Lung (tissue), 12 donors: ENCODE data around the gene ANGEL1. TPM values are rescaled to one million over a fixed set of nuclear protein-coding genes. Genes with fewer than 3 reads are reported as not detected.

Source experiments
- ATAC-seq: fragments of 200-7000 bp; cut with Tn5 transposase; one replicate; pipeline ENCODE4 v1.9.1; 2020; ENCODE audit warnings: moderate number of reproducible peaks; ENCODE audit not compliant: insufficient read depth, low FRiP score
- DNase-seq, 3 donors: peaks; one replicate each; pipeline ENCODE4 v3.0.0-alpha.2; 2013 to 2017
- H3K27ac ChIP-seq, 2 donors: one replicate each; pipeline ENCODE4 v1.5.1; 2013; ENCODE audit warnings: mild to moderate bottlenecking in 2 of 2, moderate library complexity in 2 of 2, control low read depth in 1 of 2, inconsistent platforms in 1 of 2, low read depth in 1 of 2, low read length in 1 of 2
- H3K27me3 ChIP-seq, 3 donors: one replicate each; pipeline ENCODE4 v1.5.1; 2013; ENCODE audit warnings: low read length in 2 of 3; ENCODE audit not compliant: control insufficient read depth in 3 of 3, insufficient read depth in 3 of 3
- H3K36me3 ChIP-seq, 4 donors: one replicate each; pipeline ENCODE4 v1.5.1; 2013; ENCODE audit warnings: low read length in 4 of 4, mild to moderate bottlenecking in 1 of 4, moderate library complexity in 1 of 4; ENCODE audit not compliant: control insufficient read depth in 4 of 4, insufficient read depth in 4 of 4
- H3K4me1 ChIP-seq, 5 donors: one replicate each; pipeline ENCODE4 v1.5.1; 2013; ENCODE audit warnings: low read length in 5 of 5, mild to moderate bottlenecking in 2 of 5, moderate library complexity in 1 of 5; ENCODE audit not compliant: control insufficient read depth in 5 of 5, insufficient read depth in 5 of 5
- H3K4me3 ChIP-seq: one replicate; pipeline ENCODE4 v1.5.1; 2013; ENCODE audit warnings: mild to moderate bottlenecking, control low read depth, moderate library complexity
- H3K9ac ChIP-seq, 2 donors: one replicate each; pipeline ENCODE4 v1.5.1; 2013; ENCODE audit warnings: low read length in 2 of 2, control low read depth in 1 of 2; ENCODE audit not compliant: insufficient read depth in 1 of 2
- H3K9me3 ChIP-seq, 4 donors: one replicate each; pipeline ENCODE4 v1.5.1; 2013; ENCODE audit warnings: low read length in 3 of 4, mild to moderate bottlenecking in 1 of 4, moderate library complexity in 1 of 4; ENCODE audit not compliant: control insufficient read depth in 4 of 4, insufficient read depth in 3 of 4
- WGBS, 2 donors: extraction: QIAGEN DNeasy Blood & Tissue Kit; methylation state at CpG; one replicate each; pipeline ENCODE4 v1.1.7; 2013; 5-methylcytosine and 5-hydroxymethylcytosine counted together
- polyA plus RNA-seq, 2 donors: library from polyadenylated mRNA; stranded (reverse); fragments of 200-250 nt; gene quantifications; one replicate each; pipeline ENCODE4 v1.2.1, GENCODE V29; 2013
- total RNA-seq, 2 donors: library from RNA; depleted of rRNA in 1 of 2; stranded (reverse); fragments of >200 nt in 1 of 2; gene quantifications; one replicate each; pipeline ENCODE4 v1.2.1, GENCODE V29; 2014 to 2021
- TF ChIP-seq, protein P1 (sequence below): IDR thresholded peaks from 2 replicates; pipeline ENCODE4 v1.5.1; 2012; ENCODE audit warnings: mild to moderate bottlenecking; ENCODE audit errors: control extremely low read depth, extremely low read depth
- donor health status: control.
- donor health status: control.
- donor health status: Bipolar disorder and iron deficiency.
- donor health status: healthy.
- donor health status: DM: yes; HTN: yes; CAD: no.

The ANGEL1 gene
- total and polyA plus RNA-seq, 4 donors, result 10.4 to 20.4 (median 15.0) TPM

DNA sequence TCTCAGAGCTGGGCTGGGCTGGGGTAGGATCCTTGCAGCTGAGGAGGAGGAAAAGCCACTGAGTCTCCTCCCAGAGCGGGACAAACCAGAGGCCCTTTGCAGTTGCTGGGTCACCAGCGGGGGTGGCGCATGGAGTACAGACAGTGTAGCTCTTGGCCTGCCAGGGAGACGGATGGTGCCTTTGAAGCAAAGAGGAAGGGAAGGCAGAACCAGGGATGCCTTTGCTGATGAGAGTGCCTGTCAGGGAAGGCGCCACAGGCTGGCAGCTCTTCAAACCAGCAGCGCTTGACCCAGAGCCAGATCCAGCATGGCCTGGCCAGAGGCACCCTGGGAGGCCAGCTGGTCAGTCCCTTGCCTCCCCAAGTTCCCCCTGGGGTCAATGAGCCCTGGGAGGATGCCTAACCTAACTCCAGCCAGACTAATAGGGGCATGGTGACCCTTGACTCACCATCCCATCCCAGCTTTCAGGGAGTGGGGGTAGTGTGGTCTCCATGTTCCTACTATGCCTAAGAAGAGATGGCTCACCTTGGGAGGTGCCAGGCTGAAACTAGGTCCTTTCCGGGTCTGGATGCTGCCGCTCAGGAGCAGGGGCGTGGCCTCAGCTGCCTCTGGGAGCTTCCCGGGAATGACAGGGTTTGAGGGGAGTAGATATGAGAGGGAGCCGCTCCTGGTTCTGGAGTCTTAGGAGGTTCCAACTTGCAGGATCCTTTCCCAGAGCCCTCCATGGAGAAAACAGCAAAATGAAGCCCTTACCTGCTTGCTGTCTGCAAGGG lies 31.6 kb downstream of the ANGEL1 start:
- DNase-seq (no peak), ATAC-seq (no peak)
- H3K9ac ChIP-seq, result no peak overlapping the region
- H3K27me3 ChIP-seq, result no peaks in the 10 kb centered on the region
- peaks cover 0 to 25% (median 3%) of the 10 kb centered on the region in 4 donors for H3K36me3 ChIP-seq
- H3K4me3 ChIP-seq, result no peak overlapping the region
- peaks cover 0 to 7% (median 0%) of the 10 kb centered on the region in 5 donors for H3K4me1 ChIP-seq
- TF ChIP-seq, protein P1, sequence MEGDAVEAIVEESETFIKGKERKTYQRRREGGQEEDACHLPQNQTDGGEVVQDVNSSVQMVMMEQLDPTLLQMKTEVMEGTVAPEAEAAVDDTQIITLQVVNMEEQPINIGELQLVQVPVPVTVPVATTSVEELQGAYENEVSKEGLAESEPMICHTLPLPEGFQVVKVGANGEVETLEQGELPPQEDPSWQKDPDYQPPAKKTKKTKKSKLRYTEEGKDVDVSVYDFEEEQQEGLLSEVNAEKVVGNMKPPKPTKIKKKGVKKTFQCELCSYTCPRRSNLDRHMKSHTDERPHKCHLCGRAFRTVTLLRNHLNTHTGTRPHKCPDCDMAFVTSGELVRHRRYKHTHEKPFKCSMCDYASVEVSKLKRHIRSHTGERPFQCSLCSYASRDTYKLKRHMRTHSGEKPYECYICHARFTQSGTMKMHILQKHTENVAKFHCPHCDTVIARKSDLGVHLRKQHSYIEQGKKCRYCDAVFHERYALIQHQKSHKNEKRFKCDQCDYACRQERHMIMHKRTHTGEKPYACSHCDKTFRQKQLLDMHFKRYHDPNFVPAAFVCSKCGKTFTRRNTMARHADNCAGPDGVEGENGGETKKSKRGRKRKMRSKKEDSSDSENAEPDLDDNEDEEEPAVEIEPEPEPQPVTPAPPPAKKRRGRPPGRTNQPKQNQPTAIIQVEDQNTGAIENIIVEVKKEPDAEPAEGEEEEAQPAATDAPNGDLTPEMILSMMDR, result no peak
- WGBS, 2 donors, result 77 to 89% methylated on average over 11 of the region's 11 CpGs
- no peaks in the 10 kb centered on the region for H3K9me3 ChIP-seq
- H3K27ac ChIP-seq, result no peak overlapping the region

DNA sequence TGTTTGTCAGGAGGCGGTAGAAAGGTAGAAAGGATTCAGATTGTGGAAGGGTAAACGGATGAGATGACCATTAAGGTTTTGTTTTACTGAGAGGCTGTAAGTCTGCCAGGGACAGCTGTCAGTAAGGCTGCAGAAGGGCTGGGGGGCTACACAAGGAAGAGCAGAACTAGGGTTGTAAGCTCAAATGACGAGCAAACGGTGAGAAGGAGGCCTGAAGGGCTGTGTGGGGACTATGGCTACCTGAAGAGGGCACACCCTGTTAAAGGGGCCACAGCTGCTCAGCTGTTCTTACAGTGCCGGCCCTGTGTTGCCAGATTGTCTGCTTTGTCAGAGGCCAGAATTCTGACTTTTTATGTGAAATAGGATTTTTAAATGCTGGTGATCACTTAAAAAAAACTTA lies 32.3 kb downstream of the ANGEL1 start:
- Histone ChIP-seq H3K27ac (peak overlapping the region in 1 of 2 donors; percentile 15), H3K9ac (no peak overlapping the region), H3K36me3 (peaks cover 0 to 25% (median 3%) of the 10 kb centered on the region in 4 donors), H3K4me1 (peaks cover 0 to 7% (median 0%) of the 10 kb centered on the region in 5 donors), H3K9me3 (no peaks in the 10 kb centered on the region), H3K27me3 (no peaks in the 10 kb centered on the region), H3K4me3 (no peak overlapping the region)
- no peak for DNase-seq
- 62 to 73% methylated on average over 5 of the region's 5 CpGs for WGBS, 2 donors
- TF ChIP-seq, protein P1, result no peak
- no peak for ATAC-seq

DNA sequence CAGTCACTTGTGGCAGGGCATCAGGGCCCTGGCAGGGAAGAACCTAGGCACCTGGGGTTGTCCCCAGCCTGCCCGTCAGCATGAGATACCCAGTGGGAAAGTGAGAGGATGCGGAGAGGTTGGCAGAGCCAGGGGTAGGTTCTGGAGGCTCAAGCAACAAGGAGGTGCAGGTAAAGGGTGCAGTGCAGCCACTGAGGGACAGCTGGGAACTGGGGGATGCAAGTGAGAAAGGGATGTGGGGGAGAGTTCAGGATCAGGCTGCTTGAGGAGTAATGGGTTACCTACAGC lies 32.7 kb downstream of the ANGEL1 start:
- no peak overlapping the region for H3K4me3 ChIP-seq
- WGBS, 2 donors, result 95 to 100% methylated on average over 2 of the region's 2 CpGs
- no peak overlapping the region for H3K27ac ChIP-seq
- peaks cover 0 to 7% (median 0%) of the 10 kb centered on the region in 5 donors for H3K4me1 ChIP-seq
- TF ChIP-seq, protein P1, result no peak
- H3K9me3 ChIP-seq, result no peaks in the 10 kb centered on the region
- DNase-seq, result no peak
- no peak overlapping the region for H3K9ac ChIP-seq
- H3K27me3 ChIP-seq, result no peaks in the 10 kb centered on the region
- peaks cover 0 to 25% (median 3%) of the 10 kb centered on the region in 4 donors for H3K36me3 ChIP-seq
- ATAC-seq, result no peak
